ENCODE measurements around the gene BIK. TPM values are rescaled to one million over a fixed set of nuclear protein-coding genes. Genes with fewer than 3 reads are reported as not detected.

BIK gene
- total RNA-seq, 1 experiment from 2014 or later, result 3.2 TPM

DNA sequence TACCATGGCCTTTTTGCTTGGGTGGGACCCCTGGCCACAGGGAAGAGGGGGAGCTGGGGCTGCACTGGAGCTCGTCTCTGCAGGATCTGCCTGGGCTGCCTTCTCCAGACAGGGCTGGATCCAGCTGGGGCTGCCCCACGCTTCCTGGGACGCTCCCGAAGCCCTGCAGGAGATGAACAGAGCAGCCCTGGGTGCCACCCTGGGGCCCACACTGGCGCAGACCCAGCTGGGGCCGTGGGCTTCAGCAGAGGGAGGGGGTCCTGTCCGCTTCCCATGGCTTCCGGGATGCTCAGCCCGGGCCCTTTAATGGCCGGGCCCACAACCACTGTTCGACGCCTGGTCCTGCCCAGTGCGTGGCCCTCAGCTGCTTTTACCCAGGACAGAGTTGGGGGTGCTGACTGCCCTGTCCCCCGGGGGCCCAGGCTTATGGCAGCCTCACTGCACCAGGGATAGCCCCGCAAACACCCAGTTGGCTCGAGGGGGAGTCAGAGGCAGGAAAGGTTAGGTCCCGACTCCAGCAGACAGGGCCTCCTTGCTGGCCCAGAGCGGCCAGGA lies 52.8 kb downstream of the BIK start:
- Mint-ChIP-seq H3K27ac (no peak overlapping the region), H3K4me3 (no peak overlapping the region), H3K4me1 (no peaks in the 10 kb centered on the region), H3K36me3 (peaks cover 9% of the 10 kb centered on the region), H3K9me3 (no peaks in the 10 kb centered on the region), H3K27me3 (ENCODE audit: low read depth) (no peaks in the 10 kb centered on the region)
- TF ChIP-seq ZNF138 (CRISPR knock-in tag; conservative IDR thresholded peaks at IDR 0.05) (no peak), TEAD1 (CRISPR knock-in tag; IDR thresholded peaks at IDR 0.05) (no peak), FOXP4 (CRISPR knock-in tag; IDR thresholded peaks at IDR 0.05) (no peak)
- no peak for ATAC-seq
- ChIA-PET POLR2A (interaction anchor here (0.5 to 1.0 kb wide), 2 partner anchors 24 to 75 kb away, joined by 3 read pairs; no protein-coding TSS in a partner anchor), CTCF (interaction anchor here (0.7 to 1.0 kb wide), 3 partner anchors 18 to 24 kb away, joined by 3 read pairs; partner anchors contain the start of gene TTLL12)
- DNase-seq (ENCODE audit: low spot score), result no peak

GRCh38 chr22:43164636-43165035 lies 54.1 kb downstream of the BIK start:
- Mint-ChIP-seq H3K27ac (peak overlapping the region; percentile 49; the same call in 1 of the 2 replicates), H3K9me3 (no peaks in the 10 kb centered on the region), H3K36me3 (peaks cover 11% of the 10 kb centered on the region), H3K4me1 (no peaks in the 10 kb centered on the region), H3K4me3 (no peak overlapping the region), H3K27me3 (ENCODE audit: low read depth) (no peaks in the 10 kb centered on the region)
- ChIA-PET POLR2A (no interaction called here), CTCF (interaction anchor here (0.8 to 1.3 kb wide), 3 partner anchors 23 to 67 kb away, joined by 3 to 5 read pairs (median 5); no protein-coding TSS in a partner anchor)
- TF ChIP-seq E2F1 (CRISPR knock-in tag; IDR thresholded peaks at IDR 0.05), result no peak
- TF ChIP-seq KAT7 (CRISPR knock-in tag; IDR thresholded peaks at IDR 0.05; ENCODE audit: borderline replicate concordance), result no peak
- no peak for TF ChIP-seq ZNF121 (CRISPR knock-in tag; IDR thresholded peaks at IDR 0.05)
- TF ChIP-seq ESRRA (CRISPR knock-in tag; IDR thresholded peaks at IDR 0.05; ENCODE audit: borderline replicate concordance), result no peak
- TF ChIP-seq ZNF138 (CRISPR knock-in tag; conservative IDR thresholded peaks at IDR 0.05), result no peak
- no peak for TF ChIP-seq ARID4B (CRISPR knock-in tag; IDR thresholded peaks at IDR 0.05; ENCODE audit: borderline replicate concordance)
- no peak for TF ChIP-seq MAX (CRISPR knock-in tag; IDR thresholded peaks at IDR 0.05)
- TF ChIP-seq TEAD4 (CRISPR knock-in tag; IDR thresholded peaks at IDR 0.05), result no peak
- ATAC-seq, result no peak
- no peak for DNase-seq (ENCODE audit: low spot score)

GRCh38 chr22:43166132-43166930 lies 55.8 kb downstream of the BIK start:
- ATAC-seq, result peak; percentile 19; the same call in 1 of the 2 replicates
- no peaks in the 10 kb centered on the region for H3K4me1 Mint-ChIP-seq
- ChIA-PET POLR2A (interaction anchor here (0.9 kb wide), 1 partner anchor 20 kb away, joined by 3 read pairs; no protein-coding TSS in a partner anchor), CTCF (no interaction called here)
- no peak for TF ChIP-seq ATF1 (CRISPR knock-in tag; IDR thresholded peaks at IDR 0.05)
- TF ChIP-seq SOX15 (CRISPR knock-in tag; IDR thresholded peaks at IDR 0.05), result no peak
- TF ChIP-seq ATF3 (CRISPR knock-in tag; conservative IDR thresholded peaks at IDR 0.05), result no peak
- TF ChIP-seq, protein P1, sequence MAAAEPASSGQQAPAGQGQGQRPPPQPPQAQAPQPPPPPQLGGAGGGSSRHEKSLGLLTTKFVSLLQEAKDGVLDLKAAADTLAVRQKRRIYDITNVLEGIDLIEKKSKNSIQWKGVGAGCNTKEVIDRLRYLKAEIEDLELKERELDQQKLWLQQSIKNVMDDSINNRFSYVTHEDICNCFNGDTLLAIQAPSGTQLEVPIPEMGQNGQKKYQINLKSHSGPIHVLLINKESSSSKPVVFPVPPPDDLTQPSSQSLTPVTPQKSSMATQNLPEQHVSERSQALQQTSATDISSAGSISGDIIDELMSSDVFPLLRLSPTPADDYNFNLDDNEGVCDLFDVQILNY (CRISPR knock-in tag; IDR thresholded peaks at IDR 0.05), result no peak
- no peak for TF ChIP-seq TCF7 (CRISPR knock-in tag; IDR thresholded peaks at IDR 0.05; ENCODE audit: low read depth)
- no peak for TF ChIP-seq NFYB (CRISPR knock-in tag; conservative IDR thresholded peaks at IDR 0.05; ENCODE audit: low read depth)
- no peak for TF ChIP-seq NR2C2 (CRISPR knock-in tag; IDR thresholded peaks at IDR 0.05)
- H3K4me3 Mint-ChIP-seq, result no peak overlapping the region
- no peak for DNase-seq (ENCODE audit: low spot score)
- H3K27ac Mint-ChIP-seq, result 0 out of 2 replicates have a peak overlapping the region, but pooled peaks have one; percentile 60
- H3K27me3 Mint-ChIP-seq (ENCODE audit: low read depth), result no peaks in the 10 kb centered on the region
- H3K36me3 Mint-ChIP-seq, result peaks cover 24% of the 10 kb centered on the region
- no peaks in the 10 kb centered on the region for H3K9me3 Mint-ChIP-seq

Data from WTC11 (cell line).